Raji (cell line): Measurements from ENCODE around the gene KDM4B.

ENCODE experiments used
- POLR2A ChIP-seq: IDR thresholded peaks from 2 replicates; pipeline ENCODE4 v1.6.1; 2011; ENCODE audit warnings: low read depth, low read length, control low read depth; ENCODE audit not compliant: insufficient read depth

The KDM4B gene

DNA sequence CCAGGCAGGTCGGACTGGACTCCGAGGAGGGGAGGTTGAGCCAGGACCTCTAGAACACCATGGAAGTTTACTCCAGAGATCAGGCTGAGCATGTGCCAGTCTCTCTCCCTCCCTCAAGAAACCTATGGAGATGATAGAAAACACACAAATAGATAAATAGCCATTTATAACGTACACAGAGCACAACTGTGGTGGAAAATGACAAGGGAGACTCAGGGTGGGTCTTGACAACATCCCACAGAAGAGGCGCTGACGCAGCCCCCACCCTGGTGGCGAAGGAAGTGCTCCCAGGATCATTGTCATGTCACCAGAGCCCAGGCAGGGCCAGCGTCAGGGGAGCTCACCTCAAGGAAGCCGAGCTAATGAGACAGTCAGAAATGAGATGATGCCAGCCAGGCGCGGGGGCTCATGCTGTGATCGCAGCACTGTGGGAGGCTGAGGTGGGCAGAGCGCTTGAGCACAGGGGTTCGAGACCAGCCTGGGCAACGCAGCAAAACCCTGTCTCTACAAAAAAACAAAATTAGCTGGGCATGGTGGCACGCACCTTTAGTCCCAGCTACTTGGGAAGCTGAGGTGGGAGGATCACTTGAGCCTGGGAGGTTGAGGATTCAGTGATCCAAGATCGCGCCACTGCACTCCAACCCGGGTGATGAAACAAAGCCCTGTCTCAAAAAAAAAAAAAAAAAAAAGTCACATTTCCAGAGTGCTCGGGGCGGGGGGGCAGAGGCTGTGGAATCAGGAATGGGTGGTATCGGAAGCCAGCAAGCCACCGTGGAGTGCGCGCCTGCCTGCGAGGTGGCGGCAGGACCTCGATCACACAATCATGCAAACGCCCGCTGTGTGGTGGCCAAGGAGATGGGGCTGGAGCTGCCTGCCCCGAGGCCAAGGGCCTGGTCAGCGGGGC lies 178.4 kb downstream of the KDM4B start:
- no peak for TF ChIP-seq POLR2A

DNA sequence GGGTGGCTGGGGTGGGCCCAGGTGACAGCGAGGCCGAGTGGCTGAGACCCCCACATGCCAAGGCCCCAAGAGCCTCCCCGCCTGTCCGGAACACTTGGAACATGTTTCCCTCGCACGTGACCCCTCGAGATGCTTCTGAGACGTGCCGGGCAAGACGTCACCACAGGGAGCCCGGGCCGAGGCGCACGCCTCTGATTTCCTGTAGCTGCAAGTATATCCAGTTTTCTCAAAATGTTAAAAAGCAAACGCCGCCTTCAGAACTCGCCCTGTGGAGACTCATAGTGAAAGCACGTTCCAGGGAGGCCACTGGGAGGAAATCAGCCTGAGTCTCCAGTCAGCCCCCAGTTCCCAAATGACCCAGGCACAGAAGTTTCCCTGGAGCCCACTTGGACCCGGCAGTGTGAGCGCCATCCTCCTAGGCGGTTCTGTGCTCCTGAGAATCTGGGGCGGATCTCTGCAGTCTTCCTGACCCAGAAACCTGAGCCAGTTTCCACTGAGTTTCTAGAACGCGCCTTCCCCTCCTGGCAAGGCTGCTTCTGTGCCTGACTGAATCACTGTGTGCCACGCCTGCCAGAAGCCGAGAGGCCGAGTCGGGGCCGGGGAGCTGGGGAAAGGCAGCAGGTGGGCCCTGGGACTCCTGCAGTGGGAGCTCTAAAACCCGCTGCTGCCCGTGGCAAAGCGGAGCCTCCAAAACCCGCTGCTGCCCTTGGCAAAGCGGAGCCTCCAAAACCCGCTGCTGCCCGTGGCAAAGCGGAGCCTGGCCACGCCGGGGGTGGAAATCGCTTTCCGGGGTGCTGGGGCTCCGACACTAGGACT lies 179.3 kb downstream of the KDM4B start:
- no peak for TF ChIP-seq POLR2A

DNA sequence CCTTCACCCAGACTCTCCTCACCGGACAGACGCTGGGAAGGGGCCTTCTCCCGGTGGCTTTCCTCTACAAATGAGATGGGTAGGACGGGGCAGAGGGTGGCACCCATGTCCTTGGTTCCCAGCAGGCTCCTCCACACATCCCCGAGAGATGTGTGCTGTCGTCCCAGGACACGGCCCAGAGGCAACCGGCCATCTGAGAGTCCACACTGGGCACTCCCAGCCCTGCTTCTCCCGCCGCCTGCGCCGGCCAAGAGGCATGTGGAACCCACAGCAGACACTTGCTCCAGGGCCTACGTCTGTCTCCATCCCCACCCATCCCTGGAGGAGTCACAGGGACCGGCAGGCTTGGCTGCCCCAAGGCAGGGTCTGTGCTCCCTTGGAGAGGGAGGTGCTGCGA lies 179.9 kb downstream of the KDM4B start:
- no peak for TF ChIP-seq POLR2A

DNA sequence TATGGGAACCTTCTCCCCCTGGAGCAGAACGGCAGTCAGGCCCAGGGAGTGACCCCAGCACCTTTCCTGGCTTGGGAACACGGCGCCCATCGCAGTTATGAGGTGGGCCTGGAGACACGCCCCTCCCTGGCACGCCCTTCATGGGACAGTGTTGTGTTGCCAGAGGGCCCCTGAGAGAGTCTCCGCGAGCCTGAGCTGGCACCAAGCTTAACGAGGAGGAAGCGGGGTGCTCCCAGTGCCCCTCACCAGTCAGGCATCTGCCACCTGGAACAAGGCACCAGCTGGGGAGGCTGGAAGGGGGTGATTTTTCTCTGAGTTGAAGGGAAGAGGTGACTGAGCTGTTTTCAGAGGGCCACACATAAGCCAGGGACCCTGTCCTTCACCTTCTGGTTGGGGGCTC lies 180.6 kb downstream of the KDM4B start:
- TF ChIP-seq POLR2A = no peak

DNA sequence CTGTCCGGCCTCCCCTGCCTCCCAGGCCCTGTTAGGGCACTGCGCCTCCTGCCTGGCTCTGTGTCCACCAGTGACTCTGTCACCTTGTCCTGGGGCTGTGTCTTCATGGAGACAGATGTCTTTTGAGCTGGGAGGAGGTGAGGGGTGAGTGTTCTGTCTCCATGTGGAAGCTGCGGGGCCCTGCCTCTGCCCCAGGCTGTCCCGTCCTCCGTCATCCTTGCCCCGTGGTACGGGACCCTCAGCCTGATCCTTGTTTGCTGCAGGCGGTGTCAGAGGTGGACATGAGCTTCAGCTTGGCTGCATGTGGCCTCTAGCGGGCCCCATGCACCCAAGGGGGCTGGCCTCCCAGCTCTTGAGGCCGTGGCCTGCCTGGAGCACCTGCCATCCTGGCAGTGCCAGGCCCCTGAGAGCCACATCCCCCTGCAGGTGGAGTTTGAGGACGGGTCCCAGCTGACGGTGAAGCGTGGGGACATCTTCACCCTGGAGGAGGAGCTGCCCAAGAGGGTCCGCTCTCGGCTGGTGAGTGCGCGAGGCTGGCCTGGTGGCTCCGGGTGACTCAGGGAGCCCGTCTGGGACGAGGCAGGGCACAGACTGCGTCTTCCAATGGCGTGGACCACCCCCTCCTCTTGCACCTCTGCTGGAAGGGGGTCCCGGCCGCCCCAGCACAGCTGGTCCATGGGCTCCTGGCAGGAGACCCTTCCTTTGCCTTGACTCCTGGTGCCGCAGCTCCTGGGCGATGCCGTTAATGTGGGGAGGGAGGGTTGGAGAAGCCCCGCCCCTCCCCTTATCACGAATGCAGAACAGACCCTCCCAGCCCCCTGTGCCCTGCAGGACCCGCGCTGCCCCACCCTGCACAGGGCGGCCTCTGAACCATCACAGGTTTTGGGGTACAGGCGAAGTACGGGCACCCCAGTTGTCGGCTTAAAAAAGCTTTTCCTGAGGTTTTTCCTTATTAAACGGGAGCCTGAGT lies 181.3 kb downstream of the KDM4B start:
- no peak for TF ChIP-seq POLR2A

DNA sequence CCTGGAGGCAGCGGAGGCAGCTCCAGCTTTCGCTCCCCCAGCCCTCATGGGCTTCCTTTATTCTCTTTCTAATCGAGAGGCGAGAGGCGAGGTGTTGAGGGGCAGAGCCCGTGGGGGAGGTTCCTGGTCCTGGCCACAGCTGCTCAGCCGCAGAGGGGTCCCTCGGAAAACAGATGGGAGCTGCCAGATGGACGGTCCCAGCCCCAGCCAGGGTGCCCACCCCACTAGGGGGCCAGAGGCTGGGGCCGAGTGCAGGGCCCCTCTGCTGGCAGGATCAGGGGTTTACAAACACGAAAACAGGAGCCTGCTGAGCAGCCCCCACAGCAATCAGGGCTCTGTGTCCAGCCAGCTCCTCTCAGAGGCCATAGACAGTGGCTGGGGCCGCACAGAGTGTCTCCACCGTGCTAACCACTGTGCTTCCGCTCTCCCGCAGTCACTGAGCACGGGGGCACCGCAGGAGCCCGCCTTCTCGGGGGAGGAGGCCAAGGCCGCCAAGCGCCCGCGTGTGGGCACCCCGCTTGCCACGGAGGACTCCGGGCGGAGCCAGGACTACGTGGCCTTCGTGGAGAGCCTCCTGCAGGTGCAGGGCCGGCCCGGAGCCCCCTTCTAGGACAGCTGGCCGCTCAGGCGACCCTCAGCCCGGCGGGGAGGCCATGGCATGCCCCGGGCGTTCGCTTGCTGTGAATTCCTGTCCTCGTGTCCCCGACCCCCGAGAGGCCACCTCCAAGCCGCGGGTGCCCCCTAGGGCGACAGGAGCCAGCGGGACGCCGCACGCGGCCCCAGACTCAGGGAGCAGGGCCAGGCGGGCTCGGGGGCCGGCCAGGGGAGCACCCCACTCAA lies 182.2 kb downstream of the KDM4B start:
- no peak for TF ChIP-seq POLR2A

DNA sequence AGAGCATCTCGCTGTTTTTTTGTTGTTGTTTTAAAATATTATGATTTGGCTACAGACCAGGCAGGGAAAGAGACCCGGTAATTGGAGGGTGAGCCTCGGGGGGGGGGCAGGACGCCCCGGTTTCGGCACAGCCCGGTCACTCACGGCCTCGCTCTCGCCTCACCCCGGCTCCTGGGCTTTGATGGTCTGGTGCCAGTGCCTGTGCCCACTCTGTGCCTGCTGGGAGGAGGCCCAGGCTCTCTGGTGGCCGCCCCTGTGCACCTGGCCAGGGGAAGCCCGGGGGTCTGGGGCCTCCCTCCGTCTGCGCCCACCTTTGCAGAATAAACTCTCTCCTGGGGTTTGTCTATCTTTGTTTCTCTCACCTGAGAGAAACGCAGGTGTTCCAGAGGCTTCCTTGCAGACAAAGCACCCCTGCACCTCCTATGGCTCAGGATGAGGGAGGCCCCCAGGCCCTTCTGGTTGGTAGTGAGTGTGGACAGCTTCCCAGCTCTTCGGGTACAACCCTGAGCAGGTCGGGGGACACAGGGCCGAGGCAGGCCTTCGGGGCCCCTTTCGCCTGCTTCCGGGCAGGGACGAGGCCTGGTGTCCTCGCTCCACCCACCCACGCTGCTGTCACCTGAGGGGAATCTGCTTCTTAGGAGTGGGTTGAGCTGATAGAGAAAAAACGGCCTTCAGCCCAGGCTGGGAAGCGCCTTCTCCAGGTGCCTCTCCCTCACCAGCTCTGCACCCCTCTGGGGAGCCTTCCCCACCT lies 183.3 kb downstream of the KDM4B start:
- TF ChIP-seq POLR2A = no peak

DNA sequence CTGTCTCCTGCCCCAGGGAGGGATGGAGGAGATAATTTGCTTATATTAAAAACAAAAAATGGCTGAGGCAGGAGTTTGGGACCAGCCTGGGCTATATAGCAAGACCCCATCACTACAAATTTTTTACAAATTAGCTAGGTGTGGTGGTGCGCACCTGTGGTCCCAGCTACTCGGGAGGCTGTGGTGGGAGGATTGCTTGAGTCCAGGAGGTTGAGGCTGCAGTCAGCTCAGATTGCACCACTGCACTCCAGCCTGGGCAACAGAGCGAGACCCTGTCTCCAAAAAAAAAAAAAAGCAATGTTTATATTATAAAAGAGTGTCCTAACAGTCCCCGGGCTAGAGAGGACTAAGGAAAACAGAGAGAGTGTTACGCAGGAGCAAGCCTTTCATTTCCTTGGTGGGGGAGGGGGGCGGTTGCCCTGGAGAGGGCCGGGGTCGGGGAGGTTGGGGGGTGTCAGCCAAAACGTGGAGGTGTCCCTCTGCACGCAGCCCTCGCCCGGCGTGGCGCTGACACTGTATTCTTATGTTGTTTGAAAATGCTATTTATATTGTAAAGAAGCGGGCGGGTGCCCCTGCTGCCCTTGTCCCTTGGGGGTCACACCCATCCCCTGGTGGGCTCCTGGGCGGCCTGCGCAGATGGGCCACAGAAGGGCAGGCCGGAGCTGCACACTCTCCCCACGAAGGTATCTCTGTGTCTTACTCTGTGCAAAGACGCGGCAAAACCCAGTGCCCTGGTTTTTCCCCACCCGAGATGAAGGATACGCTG lies 184.0 kb downstream of the KDM4B start:
- no peak for TF ChIP-seq POLR2A

DNA sequence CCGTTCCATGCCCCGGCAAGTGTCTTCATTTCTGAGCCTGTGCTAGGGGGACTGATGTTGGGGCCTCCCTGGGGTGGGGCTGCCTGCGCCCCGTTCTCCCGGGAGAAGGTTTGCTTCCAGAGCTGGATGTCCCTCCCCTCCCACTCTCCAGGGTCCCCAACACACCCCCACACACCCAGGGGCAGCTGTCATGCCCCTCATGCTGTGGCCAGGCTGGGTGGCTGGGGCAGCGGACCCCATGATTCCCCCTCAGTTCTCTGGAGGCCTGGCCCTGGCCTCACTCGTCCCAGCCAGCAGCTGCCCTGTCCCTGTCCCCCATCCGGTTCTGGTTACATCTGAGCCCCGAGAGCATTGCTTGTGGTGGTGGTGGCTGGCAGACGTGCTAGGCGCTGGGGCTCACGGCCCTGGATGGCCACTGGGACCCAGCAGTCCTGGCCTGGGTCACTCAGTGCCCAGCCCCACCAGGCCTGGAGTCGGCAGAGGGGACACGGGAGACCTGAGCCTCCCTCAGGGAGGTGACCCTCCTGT lies 184.8 kb downstream of the KDM4B start:
- TF ChIP-seq POLR2A = no peak

DNA sequence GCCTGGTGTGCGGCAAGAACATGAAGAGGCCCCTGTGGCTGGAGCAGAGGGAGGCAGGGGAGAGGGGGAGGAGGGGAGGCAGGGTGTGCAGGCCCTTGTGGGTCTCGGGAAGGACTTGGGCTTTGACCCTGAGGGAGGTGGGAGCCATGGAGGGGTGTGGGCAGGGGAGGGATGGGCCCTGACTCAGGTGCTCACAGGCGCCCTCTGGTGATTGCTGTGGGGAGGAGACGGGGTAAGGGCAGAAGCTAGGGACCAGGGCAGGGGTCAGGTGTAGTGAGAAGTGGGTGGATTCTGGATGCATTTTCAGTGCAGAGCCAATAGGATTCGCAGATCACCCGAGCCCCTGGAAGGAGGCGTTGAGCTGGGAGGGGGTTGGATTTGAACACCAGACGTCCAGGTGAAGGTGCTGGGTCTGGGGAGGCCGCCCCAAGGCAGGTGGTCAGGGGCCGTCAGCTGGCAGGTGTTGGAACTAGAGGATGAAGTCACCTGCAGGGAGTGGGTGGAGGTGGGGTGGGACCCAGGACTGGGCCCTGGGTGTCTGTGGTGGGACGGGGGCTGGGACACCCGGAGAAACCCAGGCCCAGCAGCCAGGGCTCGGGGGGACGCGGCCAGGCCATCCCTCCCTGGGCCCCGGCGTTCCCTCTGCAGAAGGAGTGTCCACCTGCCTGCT lies 185.4 kb downstream of the KDM4B start:
- no peak for TF ChIP-seq POLR2A

DNA sequence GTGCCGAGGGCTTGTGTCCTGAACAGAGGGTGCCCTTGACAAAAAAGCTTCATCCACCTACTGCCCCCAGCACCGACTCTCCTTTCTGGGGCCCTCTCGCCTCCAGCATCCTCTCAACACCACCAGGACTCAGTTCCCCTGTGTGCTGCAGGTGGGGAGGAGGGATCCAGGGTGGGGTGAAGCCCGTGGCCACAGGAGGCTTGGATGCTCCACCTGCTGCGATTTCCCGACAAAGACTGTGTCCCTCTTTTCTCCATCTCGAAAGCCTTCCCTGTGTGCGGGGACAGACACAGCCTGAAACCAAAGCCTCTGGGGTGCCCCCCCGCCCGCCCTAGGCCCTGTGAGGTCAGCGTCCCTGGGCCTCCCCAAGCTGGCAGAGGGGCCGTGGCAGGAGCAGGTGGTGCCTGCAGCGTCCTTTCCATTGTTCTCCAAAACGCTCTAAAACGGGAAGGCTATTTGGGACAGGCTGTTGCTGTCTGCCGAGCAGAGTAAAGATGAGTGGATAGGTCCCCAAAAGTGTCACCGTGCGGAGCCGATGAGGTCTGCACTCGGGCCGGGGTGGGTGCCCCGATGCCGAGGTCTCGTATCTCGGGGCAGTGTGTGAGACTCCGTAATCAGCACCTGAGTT lies 186.0 kb downstream of the KDM4B start:
- TF ChIP-seq POLR2A = no peak
